ENCODE results near the gene GLTP. TPM values are rescaled to one million over a fixed set of nuclear protein-coding genes. Genes with fewer than 3 reads are reported as not detected.

Gene GLTP
- total and polyA plus RNA-seq, 2 of the 13 experiments (the other 11 are each of a cell fraction or from before 2014, with no cell fraction given), result 10.7 to 12.9 TPM

DNA sequence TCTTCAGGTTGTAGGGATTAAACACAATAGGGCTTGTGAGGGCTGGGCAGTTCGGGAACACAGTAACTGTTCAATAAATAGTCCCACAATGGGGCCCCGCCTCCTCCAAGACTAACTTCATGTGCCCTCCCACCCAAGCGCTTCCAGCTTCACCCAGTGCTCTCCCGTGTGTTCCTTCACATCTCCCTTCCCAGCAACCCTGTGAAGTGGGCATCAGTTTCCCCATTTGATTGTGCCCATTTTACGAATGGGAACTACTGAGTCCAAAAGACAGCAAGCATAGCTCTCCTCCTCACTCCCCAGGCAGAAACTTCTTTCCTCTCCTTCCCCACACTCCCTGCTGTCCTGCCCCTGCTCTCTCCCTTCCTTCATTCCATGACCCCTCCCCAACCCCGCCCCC lies 40.9 kb downstream of the GLTP start:
- 24% methylated on average over 6 of the region's 6 CpGs for WGBS (ENCODE audit: low lambda C conversion rate)
- Histone ChIP-seq H3K27me3 (ENCODE audit: control insufficient read depth in 1 of 2, insufficient read depth in 2 of 2, low read length in 2 of 2) (no peaks in the 10 kb centered on the region), H3K9ac (ENCODE audit: insufficient read depth, low read depth, low read length) (no peak overlapping the region), H2AFZ (ENCODE audit: low read length) (no peak overlapping the region), H3K4me3 (replicated peaks in 1 of 3; ENCODE audit: insufficient read depth in 1 of 3, low read depth in 2 of 3, low read length in 3 of 3) (no peak overlapping the region), H4K20me1 (ENCODE audit: insufficient read depth, low read length) (no peaks in the 10 kb centered on the region), H3K36me3 (replicated peaks in 1 of 2; ENCODE audit: control insufficient read depth in 1 of 2, insufficient read depth in 2 of 2, low read length in 2 of 2) (no peaks in the 10 kb centered on the region), H3K9me3 (ENCODE audit: low read length) (no peaks in the 10 kb centered on the region), H3K79me2 (ENCODE audit: insufficient read depth, low read length) (no peaks in the 10 kb centered on the region), H3K4me2 (ENCODE audit: low read depth, low read length) (no peak overlapping the region), H3K27ac (ENCODE audit: extremely low read length, insufficient read depth, low read length) (no peak overlapping the region), H3K4me1 (ENCODE audit: insufficient read depth, low read length) (peaks cover 53% of the 10 kb centered on the region)
- FAIRE-seq (no peak), DNase-seq (ENCODE audit: low spot score) (no peak), ATAC-seq (no peak)
- ChIA-PET CTCF (ENCODE audit: low intra/inter-chr PET ratio, low total read pairs) (no interaction called here), POLR2A (no interaction called here)
- TF ChIP-seq, protein P1, sequence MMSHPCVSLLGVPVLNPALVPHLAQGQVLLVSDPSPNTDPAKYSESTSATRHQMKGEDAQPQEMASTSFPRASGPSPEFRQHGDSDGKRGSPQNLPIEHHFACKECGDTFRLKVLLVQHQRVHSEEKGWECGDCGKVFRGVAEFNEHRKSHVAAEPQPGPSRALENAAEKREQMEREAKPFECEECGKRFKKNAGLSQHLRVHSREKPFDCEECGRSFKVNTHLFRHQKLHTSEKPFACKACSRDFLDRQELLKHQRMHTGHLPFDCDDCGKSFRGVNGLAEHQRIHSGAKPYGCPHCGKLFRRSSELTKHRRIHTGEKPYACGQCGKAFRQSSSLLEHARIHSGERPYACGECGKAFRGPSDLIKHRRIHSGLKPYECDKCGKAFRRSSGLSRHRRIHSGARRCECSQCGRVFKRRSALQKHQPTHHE (CRISPR knock-in tag; IDR thresholded peaks at IDR 0.05; ENCODE audit: borderline replicate concordance), result no peak
- TF ChIP-seq, protein P2, sequence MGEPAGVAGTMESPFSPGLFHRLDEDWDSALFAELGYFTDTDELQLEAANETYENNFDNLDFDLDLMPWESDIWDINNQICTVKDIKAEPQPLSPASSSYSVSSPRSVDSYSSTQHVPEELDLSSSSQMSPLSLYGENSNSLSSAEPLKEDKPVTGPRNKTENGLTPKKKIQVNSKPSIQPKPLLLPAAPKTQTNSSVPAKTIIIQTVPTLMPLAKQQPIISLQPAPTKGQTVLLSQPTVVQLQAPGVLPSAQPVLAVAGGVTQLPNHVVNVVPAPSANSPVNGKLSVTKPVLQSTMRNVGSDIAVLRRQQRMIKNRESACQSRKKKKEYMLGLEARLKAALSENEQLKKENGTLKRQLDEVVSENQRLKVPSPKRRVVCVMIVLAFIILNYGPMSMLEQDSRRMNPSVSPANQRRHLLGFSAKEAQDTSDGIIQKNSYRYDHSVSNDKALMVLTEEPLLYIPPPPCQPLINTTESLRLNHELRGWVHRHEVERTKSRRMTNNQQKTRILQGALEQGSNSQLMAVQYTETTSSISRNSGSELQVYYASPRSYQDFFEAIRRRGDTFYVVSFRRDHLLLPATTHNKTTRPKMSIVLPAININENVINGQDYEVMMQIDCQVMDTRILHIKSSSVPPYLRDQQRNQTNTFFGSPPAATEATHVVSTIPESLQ (CRISPR knock-in tag; conservative IDR thresholded peaks at IDR 0.05), result no peak
- TF ChIP-seq ZNF629 (CRISPR knock-in tag; conservative IDR thresholded peaks at IDR 0.05), result peak; percentile 91
- in situ Hi-C loops (cut with HindIII; ENCODE audit: extremely low pct_ligation_motif_present, low pct_unique_long_range_greater_than_20kb), result no loop called here
- no TSS peak for BruUV-seq (replicated peaks)
- intact Hi-C loops (cut with micrococcal nuclease; ENCODE audit: unreplicated experiment), result no loop called here

DNA sequence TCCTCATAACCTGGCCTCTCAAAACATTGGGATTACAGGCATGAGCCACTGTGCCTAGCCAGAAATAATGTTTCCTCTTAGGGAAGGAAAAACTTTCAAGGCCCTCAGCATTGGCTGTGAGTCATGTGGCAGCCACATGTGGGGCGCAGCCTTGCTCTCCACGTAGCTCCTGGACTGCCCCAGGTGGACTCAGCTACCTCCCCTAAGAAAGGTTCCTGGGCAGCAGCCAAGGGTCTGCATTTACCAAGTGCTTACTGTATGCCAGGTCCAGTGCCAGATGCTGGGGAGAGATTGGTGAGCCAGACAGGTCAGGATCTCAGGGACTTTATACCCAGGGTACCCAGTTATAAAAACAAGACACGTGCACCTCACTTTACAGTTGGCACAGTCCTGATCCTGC lies 43.4 kb downstream of the GLTP start:
- no peaks in the 10 kb centered on the region for H3K27me3 ChIP-seq (ENCODE audit: control insufficient read depth in 1 of 2, insufficient read depth in 2 of 2, low read length in 2 of 2)
- TF ChIP-seq ZNF749 (CRISPR knock-in tag; IDR thresholded peaks at IDR 0.05; ENCODE audit: borderline replicate concordance), result no peak
- TF ChIP-seq ZKSCAN8 (CRISPR knock-in tag; IDR thresholded peaks at IDR 0.05; ENCODE audit: borderline replicate concordance), result 0 out of 2 replicates have a peak, but pooled peaks have one; percentile 40
- TF ChIP-seq, protein P3, sequence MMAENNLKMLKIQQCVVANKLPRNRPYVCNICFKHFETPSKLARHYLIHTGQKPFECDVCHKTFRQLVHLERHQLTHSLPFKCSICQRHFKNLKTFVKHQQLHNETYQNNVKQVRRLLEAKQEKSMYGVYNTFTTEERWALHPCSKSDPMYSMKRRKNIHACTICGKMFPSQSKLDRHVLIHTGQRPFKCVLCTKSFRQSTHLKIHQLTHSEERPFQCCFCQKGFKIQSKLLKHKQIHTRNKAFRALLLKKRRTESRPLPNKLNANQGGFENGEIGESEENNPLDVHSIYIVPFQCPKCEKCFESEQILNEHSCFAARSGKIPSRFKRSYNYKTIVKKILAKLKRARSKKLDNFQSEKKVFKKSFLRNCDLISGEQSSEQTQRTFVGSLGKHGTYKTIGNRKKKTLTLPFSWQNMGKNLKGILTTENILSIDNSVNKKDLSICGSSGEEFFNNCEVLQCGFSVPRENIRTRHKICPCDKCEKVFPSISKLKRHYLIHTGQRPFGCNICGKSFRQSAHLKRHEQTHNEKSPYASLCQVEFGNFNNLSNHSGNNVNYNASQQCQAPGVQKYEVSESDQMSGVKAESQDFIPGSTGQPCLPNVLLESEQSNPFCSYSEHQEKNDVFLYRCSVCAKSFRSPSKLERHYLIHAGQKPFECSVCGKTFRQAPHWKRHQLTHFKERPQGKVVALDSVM (CRISPR knock-in tag; IDR thresholded peaks at IDR 0.05), result 0 out of 2 replicates have a peak, but pooled peaks have one; percentile 2
- 0 out of 2 replicates have a peak, but pooled peaks have one; percentile 12 for TF ChIP-seq FOSL2 (CRISPR knock-in tag; IDR thresholded peaks at IDR 0.05)
- TF ChIP-seq SAP130 (CRISPR knock-in tag; IDR thresholded peaks at IDR 0.05; ENCODE audit: low read depth), result 0 out of 2 replicates have a peak, but pooled peaks have one; percentile 20
- H2AFZ ChIP-seq (ENCODE audit: low read length), result no peak overlapping the region
- no peak overlapping the region for H3K4me2 ChIP-seq (ENCODE audit: low read depth, low read length)
- no TSS peak for BruUV-seq (replicated peaks)
- H3K9ac ChIP-seq (ENCODE audit: insufficient read depth, low read depth, low read length), result no peak overlapping the region
- no peak overlapping the region for H3K27ac ChIP-seq (ENCODE audit: extremely low read length, insufficient read depth, low read length)
- H3K4me3 ChIP-seq (replicated peaks in 1 of 3; ENCODE audit: insufficient read depth in 1 of 3, low read depth in 2 of 3, low read length in 3 of 3), result no peak overlapping the region
- in situ Hi-C loops (cut with HindIII; ENCODE audit: extremely low pct_ligation_motif_present, low pct_unique_long_range_greater_than_20kb) (no loop called here), intact Hi-C loops (cut with micrococcal nuclease; ENCODE audit: unreplicated experiment) (no loop called here)
- peaks cover 60% of the 10 kb centered on the region for H3K4me1 ChIP-seq (ENCODE audit: insufficient read depth, low read length)
- no peaks in the 10 kb centered on the region for H3K9me3 ChIP-seq (ENCODE audit: low read length)
- ATAC-seq (no peak), DNase-seq (ENCODE audit: low spot score) (no peak), FAIRE-seq (no peak)
- H3K36me3 ChIP-seq (replicated peaks in 1 of 2; ENCODE audit: control insufficient read depth in 1 of 2, insufficient read depth in 2 of 2, low read length in 2 of 2), result no peaks in the 10 kb centered on the region
- H4K20me1 ChIP-seq (ENCODE audit: insufficient read depth, low read length), result no peaks in the 10 kb centered on the region
- 28% methylated on average over 3 of the region's 3 CpGs for WGBS (ENCODE audit: low lambda C conversion rate)
- H3K79me2 ChIP-seq (ENCODE audit: insufficient read depth, low read length), result no peaks in the 10 kb centered on the region
- POLR2A ChIA-PET, result no interaction called here
- CTCF ChIA-PET (ENCODE audit: low intra/inter-chr PET ratio, low total read pairs), result no interaction called here
